Nucleus accumbens (tissue), 56 donors: ENCODE data around the gene TPT1.
"Not testable (repeated sequence)": the region's sequence is repeated elsewhere in the genome, so short reads cannot be mapped to it uniquely, and the experiment has no call there.

Experiments used
- DNase-seq, 56 donors: peaks; one replicate each; lab custom pipeline; 2025; lab: John Stamatoyannopoulos, UW

TPT1 gene

GRCh38 chr13:45368005-45368404 lies 27.0 kb upstream of the TPT1 start:
- no peak for DNase-seq

- peak in 30 of 56 donors; percentile 3 to 73 (median 25) for DNase-seq
These were observed 26.4 kb upstream of the TPT1 start for GRCh38 chr13:45367358-45367757.

DNA sequence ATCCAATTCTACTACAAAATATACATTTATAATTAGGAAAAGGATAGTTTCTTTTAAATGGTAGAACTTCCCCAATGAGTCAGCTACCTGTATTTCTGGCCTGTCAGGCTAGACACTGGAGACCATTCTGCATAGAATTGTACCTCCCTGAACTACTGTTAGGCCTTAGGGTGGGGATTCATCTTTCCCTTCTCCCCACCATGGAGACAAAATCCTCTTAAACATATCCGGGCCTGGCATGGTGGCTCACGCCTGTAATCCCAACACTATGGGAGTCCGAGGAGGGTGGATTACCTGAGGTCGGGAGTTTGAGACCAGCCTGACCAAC lies 24.5 kb upstream of the TPT1 start:
- DNase-seq, result no peak

DNA sequence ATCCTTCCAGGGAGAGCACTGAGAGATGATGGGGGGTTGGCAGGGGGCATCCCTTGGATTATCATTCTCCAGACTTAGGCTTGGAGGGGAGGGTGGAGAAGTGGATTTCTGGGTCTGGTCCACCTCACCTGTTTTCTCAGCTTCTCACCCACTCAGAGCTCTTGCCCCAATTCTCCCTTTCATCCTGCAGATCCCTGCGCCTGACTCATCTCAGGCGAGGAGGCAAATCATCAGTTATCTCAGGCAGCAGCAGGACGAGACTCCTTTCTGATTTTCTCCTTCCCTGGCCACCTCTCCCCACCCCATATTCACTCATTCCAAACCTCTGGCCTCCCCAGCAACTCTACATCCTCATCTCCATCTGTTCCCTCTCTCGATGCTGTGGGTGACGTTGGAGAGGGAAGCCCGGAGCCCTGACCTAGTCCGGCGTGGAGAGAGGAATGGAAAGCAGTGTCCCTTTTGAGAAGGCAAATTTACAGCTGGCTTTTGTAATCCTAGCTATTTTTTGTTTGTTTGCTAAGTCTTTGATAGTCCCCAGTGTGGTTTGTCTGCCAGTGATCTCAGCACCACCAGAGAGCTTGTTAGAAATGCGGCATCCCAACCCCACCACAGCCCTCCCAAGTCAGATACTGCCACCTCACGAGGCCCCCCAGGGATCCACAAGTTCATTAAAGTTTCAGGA lies 24.0 kb upstream of the TPT1 start:
- DNase-seq, result peak in 1 of 56 donors; percentile 1

GRCh38 chr13:45362939-45363338 lies 22.0 kb upstream of the TPT1 start:
- no peak for DNase-seq

DNA sequence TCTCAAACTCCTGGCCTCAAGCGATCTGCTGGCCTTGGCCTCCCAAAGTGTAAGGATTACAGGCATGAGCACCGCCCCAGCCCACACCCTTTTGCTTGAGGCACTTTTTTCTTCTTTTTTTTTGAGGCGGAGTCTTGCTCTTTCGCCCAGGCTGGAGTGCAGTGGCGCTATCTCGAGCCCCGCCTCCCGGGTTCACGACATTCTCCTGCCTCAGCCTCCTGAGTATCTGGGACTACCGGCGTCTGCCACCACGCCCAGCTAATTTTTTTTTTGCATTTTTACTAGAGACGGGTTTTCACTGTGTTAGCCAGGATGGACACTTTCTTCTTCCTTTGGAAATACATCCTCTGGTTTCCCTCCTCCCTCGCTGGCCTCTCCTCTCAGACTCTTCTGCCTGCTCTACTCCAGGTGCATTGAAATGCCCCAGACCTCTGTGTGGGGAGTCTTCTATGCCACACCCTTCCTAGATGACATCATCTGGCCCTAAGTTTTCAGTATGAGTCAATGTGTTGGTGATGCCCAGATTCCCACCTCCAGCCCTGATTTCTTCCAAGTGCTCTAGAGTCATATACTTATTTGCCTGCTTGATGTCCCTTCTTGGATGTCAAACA lies 20.7 kb upstream of the TPT1 start:
- no peak for DNase-seq

DNA sequence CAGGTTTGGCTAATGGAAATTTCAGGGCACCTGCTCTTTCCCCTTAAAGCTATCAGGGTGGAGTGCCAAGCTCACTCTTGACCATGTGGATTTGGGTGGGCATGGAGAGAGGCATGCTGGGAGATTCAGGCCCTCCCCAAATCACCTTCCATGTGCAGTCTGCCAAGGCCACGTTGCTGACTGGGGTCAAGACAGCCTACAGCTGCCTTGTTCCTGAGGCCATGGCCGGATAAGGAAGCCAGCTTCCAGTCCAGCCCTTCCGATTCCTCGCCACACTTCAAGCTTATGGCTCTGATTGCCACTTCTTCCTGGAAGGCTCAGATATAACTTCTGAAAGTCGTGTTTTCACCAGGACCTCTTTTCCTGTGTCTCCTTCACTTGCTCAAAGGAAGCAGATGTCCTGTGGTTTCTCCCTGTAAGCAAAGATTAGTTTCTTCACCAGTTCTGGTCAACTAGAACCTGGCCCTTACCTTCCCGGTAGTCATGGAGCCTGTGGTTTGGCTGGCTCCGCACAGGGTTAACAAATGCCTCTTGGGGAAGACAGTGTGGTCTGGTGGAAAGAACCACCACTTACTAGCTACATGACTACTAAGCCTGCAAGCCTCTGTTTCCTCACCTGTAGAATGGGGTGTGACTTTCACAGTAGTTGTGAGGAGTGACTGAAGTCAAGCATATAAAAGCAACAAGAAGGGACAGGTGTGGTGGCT lies 16.1 kb upstream of the TPT1 start:
- no peak for DNase-seq

GRCh38 chr13:45353895-45354294 lies 12.9 kb upstream of the TPT1 start:
- DNase-seq, result no peak

DNA sequence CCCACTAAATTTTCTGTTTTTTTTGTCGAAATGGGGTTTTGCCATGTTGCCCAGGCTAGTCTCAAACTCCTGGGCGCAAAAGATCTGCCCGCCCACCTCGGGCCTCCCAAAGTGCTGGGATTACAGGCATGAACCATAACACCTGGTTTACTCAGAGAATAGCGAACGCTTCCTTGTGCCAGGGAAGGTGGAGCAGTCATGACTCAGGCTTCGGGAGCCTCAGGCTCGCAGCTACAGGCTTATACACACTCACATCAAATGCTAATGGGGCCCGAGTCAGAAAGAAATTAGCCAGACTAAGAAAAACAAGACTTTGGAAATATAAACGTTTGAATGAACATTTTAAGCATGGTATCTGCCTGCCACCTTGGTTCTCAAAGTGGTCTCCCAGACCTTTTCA lies 11.0 kb upstream of the TPT1 start:
- DNase-seq, result peak in 9 of 56 donors; percentile 3 to 45 (median 28)

- no peak for DNase-seq
These were observed 9.2 kb upstream of the TPT1 start for GRCh38 chr13:45350152-45350551.

DNA sequence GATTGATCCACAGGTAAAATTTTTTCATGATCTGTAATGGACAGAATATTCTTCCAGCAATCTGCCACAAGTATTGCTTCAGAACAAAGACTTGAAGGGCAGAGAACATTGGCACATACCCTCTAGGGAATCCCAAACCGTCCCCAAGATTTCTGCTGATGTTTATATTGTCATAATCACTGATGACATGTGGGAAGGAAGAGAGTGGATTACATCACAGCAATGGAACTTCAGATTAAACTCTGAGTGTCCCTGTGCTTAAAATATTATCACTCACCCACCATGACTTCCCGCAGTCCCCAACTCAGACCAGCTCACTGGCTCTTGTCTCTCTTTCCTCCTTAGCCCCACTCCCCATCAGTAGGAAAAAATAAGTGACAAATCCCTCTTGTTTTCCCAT lies 8.5 kb upstream of the TPT1 start:
- no peak for DNase-seq

- not testable (repeated sequence) for DNase-seq
These were observed 3.1 kb upstream of the TPT1 start for GRCh38 chr13:45344064-45344463.

DNA sequence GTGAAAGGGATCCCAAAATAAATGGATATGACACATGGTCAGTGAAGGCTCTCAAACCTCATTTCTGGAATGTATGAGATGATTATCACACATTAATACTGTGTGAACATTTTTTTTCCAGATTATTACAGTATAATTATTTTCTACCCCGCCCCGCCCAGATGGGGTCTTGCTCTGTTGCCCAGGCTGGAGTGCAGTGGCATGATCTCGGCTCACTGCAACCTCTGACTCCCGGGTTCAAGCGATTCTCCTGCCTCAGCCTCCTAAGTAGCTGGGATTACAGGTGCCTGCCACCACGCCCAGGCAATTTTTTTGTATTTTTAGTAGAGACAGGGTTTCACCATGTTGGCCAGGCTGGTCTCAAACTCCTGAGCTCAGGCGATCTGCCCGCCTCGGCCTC lies 2.1 kb upstream of the TPT1 start:
- DNase-seq, result not testable (repeated sequence)

- DNase-seq, result not testable (repeated sequence)
These were observed 1.7 kb upstream of the TPT1 start for GRCh38 chr13:45342668-45343067.

DNA sequence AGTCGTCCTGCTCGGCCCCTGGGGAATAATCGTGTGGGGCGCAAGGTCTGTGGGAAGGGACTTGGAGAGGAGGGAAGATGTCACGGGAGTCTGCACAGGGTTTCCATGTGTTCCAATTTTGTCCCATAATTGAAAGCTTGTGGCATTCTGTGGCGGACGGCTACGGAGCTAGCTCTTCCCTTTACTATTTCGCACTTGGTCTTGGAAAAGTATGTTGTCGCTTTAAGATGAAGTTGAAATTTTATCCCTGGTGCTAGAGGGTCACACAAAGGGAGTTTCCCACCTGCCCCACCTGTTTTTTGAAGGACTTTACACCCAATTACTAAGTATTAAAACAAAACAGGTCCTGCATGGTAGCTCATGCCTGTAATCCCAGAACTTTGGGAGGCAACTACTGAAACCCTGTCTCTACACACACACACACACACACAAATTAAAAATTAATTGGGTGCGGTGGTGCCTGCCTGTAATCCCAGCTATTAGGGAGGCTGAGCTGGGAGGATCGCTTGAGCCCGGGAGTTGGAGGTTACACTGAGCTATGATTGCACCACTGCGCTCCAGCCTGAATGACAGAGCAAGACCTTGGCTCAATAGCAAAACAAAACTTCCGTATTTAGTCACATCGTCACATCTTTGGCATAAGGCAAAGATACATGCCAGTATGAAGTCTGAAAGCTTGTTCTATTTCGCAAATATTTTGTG lies 967 bp upstream of the TPT1 start:
- no peak for DNase-seq

DNA sequence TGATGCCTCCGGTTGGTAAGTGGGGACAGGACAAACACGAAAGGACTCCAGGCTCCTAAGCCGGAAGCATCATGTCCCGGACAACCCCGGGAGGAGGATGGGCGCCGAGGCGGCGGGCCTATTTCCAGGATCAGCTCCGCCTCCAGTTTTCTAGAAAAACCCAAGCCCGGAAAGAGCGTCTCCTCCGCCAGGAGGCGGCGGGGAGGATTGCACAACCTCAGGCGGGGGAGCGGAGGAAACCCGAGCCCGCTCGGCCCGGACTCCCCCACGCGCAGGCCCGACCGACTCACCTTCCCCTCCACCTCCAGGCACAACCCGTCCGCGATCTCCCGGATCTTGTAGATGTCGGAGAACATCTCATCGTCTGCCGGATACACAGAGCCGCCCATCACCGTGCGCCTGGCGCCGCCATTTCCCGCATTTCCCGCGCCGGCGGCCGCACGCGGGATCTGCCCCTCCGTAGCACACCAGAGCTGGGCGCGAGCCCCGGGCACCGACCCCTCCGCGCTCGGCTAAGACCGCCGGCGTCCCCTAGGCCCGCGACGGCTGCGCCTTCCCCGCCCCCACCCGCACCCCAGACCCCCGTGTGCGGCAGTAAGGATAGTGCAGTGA lies 455 bp downstream of the TPT1 start:
- DNase-seq, result peak; percentile 14 to 91 (median 80)

- peak in 1 of 56 donors; percentile 6 for DNase-seq
These were observed 1.1 kb downstream of the TPT1 start for GRCh38 chr13:45339867-45340266.

DNA sequence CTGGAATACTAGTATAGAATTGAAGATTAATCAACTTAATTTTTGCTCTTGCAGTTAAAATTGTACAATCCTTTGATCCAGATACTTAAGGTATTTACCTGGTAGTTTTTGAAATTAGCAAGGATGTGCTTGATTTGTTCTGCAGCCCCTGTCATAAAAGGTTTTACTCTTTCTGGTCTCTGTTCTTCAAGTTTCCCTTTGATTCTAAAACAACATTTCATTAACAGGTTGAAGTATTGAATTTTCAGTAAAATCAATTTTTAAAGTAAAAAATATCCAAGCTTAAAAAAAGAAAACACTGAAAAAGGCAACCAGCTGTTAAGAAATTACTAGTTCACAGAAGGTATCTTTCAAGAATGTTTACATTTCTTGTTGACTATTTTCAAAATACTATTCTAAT lies 1.6 kb downstream of the TPT1 start:
- DNase-seq, result no peak

GRCh38 chr13:45337803-45338202 lies 3.2 kb downstream of the TPT1 start:
- no peak for DNase-seq

GRCh38 chr13:45337395-45337794 lies 3.6 kb downstream of the TPT1 start:
- no peak for DNase-seq
